ENCODE measurements around the gene SUSD4.
"Not testable (repeated sequence)": the region's sequence is repeated elsewhere in the genome, so short reads cannot be mapped to it uniquely, and the experiment has no call there.

Gene SUSD4

GRCh38 chr1:223363856-223364684 is at the start of gene SUSD4:
Gene SUSD4, minus strand, starts transcription at chr1:223364176. Its CDS starts 751 bp downstream, at chr1:223363425.
- DNase-seq, result peak; percentile 74

- no peak for DNase-seq
Observed at GRCh38 chr1:223413216-223413615, 49.2 kb upstream of the SUSD4 start.

- DNase-seq, result no peak
Observed at GRCh38 chr1:223411710-223412109, 47.7 kb upstream of the SUSD4 start.

GRCh38 chr1:223411309-223411708 is 47.3 kb upstream of the SUSD4 start:
- no peak for DNase-seq

- DNase-seq, result no peak
Observed at GRCh38 chr1:223410036-223410435, 46.1 kb upstream of the SUSD4 start.

GRCh38 chr1:223405507-223405906 is 41.5 kb upstream of the SUSD4 start:
- DNase-seq, result peak; percentile 17

- DNase-seq, result no peak
Observed at GRCh38 chr1:223403184-223403815, 39.3 kb upstream of the SUSD4 start.

GRCh38 chr1:223402790-223403142 is 38.8 kb upstream of the SUSD4 start:
- DNase-seq, result no peak

GRCh38 chr1:223401873-223402789 is 38.2 kb upstream of the SUSD4 start:
- DNase-seq, result no peak

- not testable (repeated sequence) for DNase-seq
Observed at GRCh38 chr1:223399393-223399792, 35.4 kb upstream of the SUSD4 start.

GRCh38 chr1:223394706-223395105 is 30.7 kb upstream of the SUSD4 start:
- DNase-seq, result no peak

- DNase-seq, result no peak
Observed at GRCh38 chr1:223394242-223394641, 30.3 kb upstream of the SUSD4 start.

GRCh38 chr1:223393275-223394214 is 29.6 kb upstream of the SUSD4 start, which contains the start of gene CCDC185:
Gene CCDC185, plus strand, starts transcription at chr1:223393415. Its CDS starts 61 bp downstream, at chr1:223393476.
- DNase-seq, result no peak

GRCh38 chr1:223390618-223391017 is 26.6 kb upstream of the SUSD4 start:
- DNase-seq, result no peak

GRCh38 chr1:223386013-223386412 is 22.0 kb upstream of the SUSD4 start:
- no peak for DNase-seq

GRCh38 chr1:223378754-223379153 is 14.8 kb upstream of the SUSD4 start:
- DNase-seq, result no peak

GRCh38 chr1:223374064-223374610 is 10.2 kb upstream of the SUSD4 start:
- no peak for DNase-seq

GRCh38 chr1:223364685-223365382 is 858 bp upstream of the SUSD4 start:
- peak; percentile 3 for DNase-seq

GRCh38 chr1:223363057-223363855 is 720 bp downstream of the SUSD4 start:
- no peak for DNase-seq

- no peak for DNase-seq
Observed at GRCh38 chr1:223358826-223359225, 5.2 kb downstream of the SUSD4 start.

Measured in CD4-positive, alpha-beta T cell treated with Interleukin-21 for 1 hour (primary cell).